GM03348 (cell line): ENCODE data around the gene OTOF.

Source experiments
- DNase-seq: peaks from one replicate; pipeline ENCODE4 v3.0.0; 2012; ENCODE audit warnings: low spot score

The OTOF gene

GRCh38 chr2:26407526-26407925, 70.4 kb downstream of the OTOF start:
- no peak for DNase-seq
